Ascending aorta (tissue), 2 donors: ENCODE results near the gene SMIM30. TPM values are rescaled to one million over a fixed set of nuclear protein-coding genes. Genes with fewer than 3 reads are reported as not detected.

Source experiments
- DNase-seq, 2 donors: peaks; one replicate each; pipeline ENCODE4 v3.0.0-alpha.2; 2019; ENCODE audit warnings: low spot score in 2 of 2
- H3K27ac ChIP-seq, 2 donors: fragments of 200-600 bp; sonication (generic); one replicate each; pipeline ENCODE4 v1.5.1; 2016 to 2017; ENCODE audit warnings: mild to moderate bottlenecking in 1 of 2
- H3K27me3 ChIP-seq: fragments of 200-600 bp; sonication (generic); one replicate; pipeline ENCODE4 v1.5.1; 2017
- H3K36me3 ChIP-seq, 2 donors: fragments of 200-600 bp; sonication (generic); one replicate each; pipeline ENCODE4 v1.5.1; 2016
- H3K4me1 ChIP-seq, 2 donors: fragments of 200-600 bp; sonication (generic); one replicate each; pipeline ENCODE4 v1.5.1; 2016 to 2017; ENCODE audit warnings: mild to moderate bottlenecking in 1 of 2
- H3K4me3 ChIP-seq, 2 donors: fragments of 200-600 bp; sonication (generic); one replicate each; pipeline ENCODE4 v1.5.1; 2016 to 2017; ENCODE audit warnings: mild to moderate bottlenecking in 1 of 2
- H3K9me3 ChIP-seq, 2 donors: fragments of 200-600 bp; sonication (generic); one replicate each; pipeline ENCODE4 v1.5.1; 2016
- intact Hi-C: fragments of 100-400 bp; cut with DNase I; formaldehyde crosslinking; loops from one replicate; pipeline ENCODE4 v1.15.1; 2023
- total RNA-seq: library from RNA; depleted of rRNA; stranded (reverse); fragments of >200 nt; gene quantifications from one replicate; pipeline ENCODE4 v1.1.0, GENCODE V29; 2016
- TF ChIP-seq, protein P1 (sequence below), 3 experiments: fragments of 200-600 bp in 2 of 3; fragments of 450-650 bp in 1 of 3; sonication (generic) in 2 of 3; IDR thresholded peaks; one replicate each; pipeline ENCODE4 v1.5.1; 2016 to 2019; ENCODE audit warnings: antibody characterized with exemption in 3 of 3, mild to moderate bottlenecking in 1 of 3, moderate library complexity in 1 of 3

SMIM30 gene
- total RNA-seq, 1 donor from 2014 or later, result 35.2 TPM

DNA sequence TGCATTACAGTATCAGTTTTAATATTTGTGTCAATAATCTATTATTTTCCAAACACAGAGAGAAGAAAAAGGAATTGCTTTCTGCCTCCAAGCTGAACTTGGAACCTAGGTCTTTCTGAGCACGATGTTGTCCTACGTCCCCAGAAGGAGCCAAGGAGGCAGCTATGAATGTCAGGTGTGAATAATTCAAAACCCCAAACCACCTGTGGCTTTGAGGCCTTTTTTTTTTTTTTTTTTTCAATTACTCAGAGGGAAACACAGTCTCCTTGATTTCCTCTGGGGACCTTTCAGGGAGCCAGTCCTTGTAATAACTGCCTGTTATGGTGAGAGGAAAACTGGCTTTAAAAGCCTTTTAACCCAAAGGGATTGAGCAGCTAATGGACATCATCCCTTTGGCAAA lies 40.0 kb downstream of the SMIM30 start:
- DNase-seq, result no peak
- H3K27me3 ChIP-seq, result no peaks in the 10 kb centered on the region
- no peak overlapping the region for H3K4me3 ChIP-seq
- intact Hi-C loops, result no loop called here
- H3K4me1 ChIP-seq, result no peaks in the 10 kb centered on the region
- H3K36me3 ChIP-seq, result no peaks in the 10 kb centered on the region
- no peak overlapping the region for H3K27ac ChIP-seq
- H3K9me3 ChIP-seq, result no peaks in the 10 kb centered on the region
- TF ChIP-seq, protein P1, sequence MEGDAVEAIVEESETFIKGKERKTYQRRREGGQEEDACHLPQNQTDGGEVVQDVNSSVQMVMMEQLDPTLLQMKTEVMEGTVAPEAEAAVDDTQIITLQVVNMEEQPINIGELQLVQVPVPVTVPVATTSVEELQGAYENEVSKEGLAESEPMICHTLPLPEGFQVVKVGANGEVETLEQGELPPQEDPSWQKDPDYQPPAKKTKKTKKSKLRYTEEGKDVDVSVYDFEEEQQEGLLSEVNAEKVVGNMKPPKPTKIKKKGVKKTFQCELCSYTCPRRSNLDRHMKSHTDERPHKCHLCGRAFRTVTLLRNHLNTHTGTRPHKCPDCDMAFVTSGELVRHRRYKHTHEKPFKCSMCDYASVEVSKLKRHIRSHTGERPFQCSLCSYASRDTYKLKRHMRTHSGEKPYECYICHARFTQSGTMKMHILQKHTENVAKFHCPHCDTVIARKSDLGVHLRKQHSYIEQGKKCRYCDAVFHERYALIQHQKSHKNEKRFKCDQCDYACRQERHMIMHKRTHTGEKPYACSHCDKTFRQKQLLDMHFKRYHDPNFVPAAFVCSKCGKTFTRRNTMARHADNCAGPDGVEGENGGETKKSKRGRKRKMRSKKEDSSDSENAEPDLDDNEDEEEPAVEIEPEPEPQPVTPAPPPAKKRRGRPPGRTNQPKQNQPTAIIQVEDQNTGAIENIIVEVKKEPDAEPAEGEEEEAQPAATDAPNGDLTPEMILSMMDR (IDR thresholded peaks at IDR 0.05), result no peak

DNA sequence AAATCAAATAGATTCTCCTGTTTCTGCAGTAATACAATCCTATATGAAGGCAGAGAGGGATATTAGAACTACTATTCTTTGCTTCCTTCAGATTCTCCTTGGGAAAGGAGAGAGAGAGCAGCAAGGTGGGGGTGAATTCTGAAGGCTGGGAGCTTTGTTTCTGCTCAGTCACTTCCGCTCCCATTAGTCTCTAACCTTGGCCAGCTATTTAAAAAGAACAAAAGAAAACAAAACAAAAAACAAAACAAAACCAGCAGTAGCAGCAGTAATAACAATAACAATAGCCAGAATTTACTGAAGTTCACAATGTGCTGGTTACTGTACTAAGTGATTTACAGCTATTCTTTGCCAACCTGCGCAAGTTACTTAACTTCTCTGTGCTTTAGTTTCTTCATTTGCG lies 41.7 kb downstream of the SMIM30 start:
- no peaks in the 10 kb centered on the region for H3K27me3 ChIP-seq
- H3K27ac ChIP-seq, result no peak overlapping the region
- no peak overlapping the region for H3K4me3 ChIP-seq
- DNase-seq, result no peak
- H3K36me3 ChIP-seq, result no peaks in the 10 kb centered on the region
- TF ChIP-seq, protein P1 (IDR thresholded peaks at IDR 0.05), result no peak
- no peaks in the 10 kb centered on the region for H3K9me3 ChIP-seq
- no peaks in the 10 kb centered on the region for H3K4me1 ChIP-seq
- intact Hi-C loops, result no loop called here

- TF ChIP-seq, protein P1 (IDR thresholded peaks at IDR 0.05), result no peak
- no peak for DNase-seq
- no peaks in the 10 kb centered on the region for H3K4me1 ChIP-seq
- no peaks in the 10 kb centered on the region for H3K27me3 ChIP-seq
- no peak overlapping the region for H3K27ac ChIP-seq
- no peaks in the 10 kb centered on the region for H3K9me3 ChIP-seq
- H3K4me3 ChIP-seq, result no peak overlapping the region
- intact Hi-C loops, result no loop called here
- H3K36me3 ChIP-seq, result no peaks in the 10 kb centered on the region
Observed at GRCh38 chr7:113071465-113071864, 46.9 kb downstream of the SMIM30 start.

Other genes starting within 250 kb of the SMIM30 start
- not detected for gene GPR85, start 31.7 kb downstream of the SMIM30 start, total RNA-seq